SU-DHL-6 (cell line): ENCODE data around the gene IQGAP3.
A peak's percentile ranks its signal among the peaks of the same experiment; 100 is the strongest.

Experiments used
- H2AFZ ChIP-seq: fragments of 200-600 bp; sonication (generic); 2 replicates; pipeline ENCODE4 v1.6.1; 2014; ENCODE audit warnings: low read depth, mild to moderate bottlenecking, moderate library complexity, mixed read lengths, antibody characterized with exemption, low read length; ENCODE audit not compliant: severe bottlenecking
- H3F3A ChIP-seq: fragments of 200-600 bp; shearing (Covaris generic); 2 replicates; pipeline ENCODE4 v1.6.0; 2016; ENCODE audit warnings: antibody characterized with exemption, mild to moderate bottlenecking; ENCODE audit not compliant: insufficient read depth
- H3K27ac ChIP-seq: fragments of 200-600 bp; sonication (generic); 2 replicates; pipeline ENCODE4 v1.5.1; 2016; ENCODE audit warnings: low read depth, mild to moderate bottlenecking, low read length, moderate library complexity, mixed read lengths
- H3K27me3 ChIP-seq: fragments of 200-600 bp; sonication (generic), shearing (Covaris generic); 2 replicates; pipeline ENCODE4 v1.6.0; 2014; ENCODE audit warnings: mild to moderate bottlenecking, low read length
- H3K36me3 ChIP-seq: fragments of 200-600 bp; sonication (generic); 2 replicates; pipeline ENCODE4 v1.6.1; 2014; ENCODE audit warnings: mild to moderate bottlenecking, low read length, mixed read lengths
- H3K4me2 ChIP-seq: fragments of 300-600, 200-600 bp; shearing (Covaris generic), sonication (generic); 2 replicates; pipeline ENCODE4 v1.6.0; 2014; ENCODE audit warnings: low read length, low read depth, mild to moderate bottlenecking; ENCODE audit not compliant: poor library complexity, severe bottlenecking
- H3K4me3 ChIP-seq: fragments of 200-600 bp; sonication (generic); 2 replicates; pipeline ENCODE4 v1.5.1; 2014; ENCODE audit warnings: antibody characterized with exemption, low read length, mild to moderate bottlenecking, mixed read lengths; ENCODE audit not compliant: insufficient read depth, poor library complexity, severe bottlenecking
- H3K79me2 ChIP-seq: fragments of 200-600 bp; sonication (generic); 2 replicates; pipeline ENCODE4 v1.6.1; 2014; ENCODE audit warnings: mild to moderate bottlenecking, low read length, moderate library complexity; ENCODE audit not compliant: insufficient read depth
- H3K9ac ChIP-seq: fragments of 200-600 bp; sonication (generic); 2 replicates; pipeline ENCODE4 v1.7.0; 2014; ENCODE audit warnings: mild to moderate bottlenecking, low read length
- H3K9me2 ChIP-seq: fragments of 200-600 bp; sonication (generic); replicated peaks from 2 replicates; pipeline ENCODE4 v1.6.1; 2014; ENCODE audit warnings: low read length; ENCODE audit not compliant: insufficient read depth
- H3K9me3 ChIP-seq: fragments of 200-600 bp; sonication (generic); 2 replicates; pipeline ENCODE4 v1.6.1; 2014; ENCODE audit warnings: low read length, mixed read lengths; ENCODE audit not compliant: insufficient read depth
- H4K20me1 ChIP-seq: fragments of 200-600 bp; sonication (generic); 2 replicates; pipeline ENCODE4 v1.6.1; 2014; ENCODE audit warnings: low read depth, mild to moderate bottlenecking, antibody characterized with exemption, low read length, moderate library complexity, mixed read lengths
- EZH2phosphoT487 ChIP-seq: fragments of 200-600 bp; sonication (generic), shearing (Covaris generic); conservative IDR thresholded peaks from 2 replicates; pipeline ENCODE4 v1.6.1; 2018; ENCODE audit warnings: mild to moderate bottlenecking, antibody characterized with exemption, low read length, moderate library complexity, mixed read lengths
- TF ChIP-seq, protein P1 (sequence below): fragments of 200-600 bp; sonication (generic); IDR thresholded peaks from one replicate; pipeline ENCODE4 v1.5.1; 2017; ENCODE audit warnings: antibody characterized with exemption, mild to moderate bottlenecking, low read length, moderate library complexity; ENCODE audit not compliant: insufficient read depth, poor library complexity, severe bottlenecking

IQGAP3 gene

DNA sequence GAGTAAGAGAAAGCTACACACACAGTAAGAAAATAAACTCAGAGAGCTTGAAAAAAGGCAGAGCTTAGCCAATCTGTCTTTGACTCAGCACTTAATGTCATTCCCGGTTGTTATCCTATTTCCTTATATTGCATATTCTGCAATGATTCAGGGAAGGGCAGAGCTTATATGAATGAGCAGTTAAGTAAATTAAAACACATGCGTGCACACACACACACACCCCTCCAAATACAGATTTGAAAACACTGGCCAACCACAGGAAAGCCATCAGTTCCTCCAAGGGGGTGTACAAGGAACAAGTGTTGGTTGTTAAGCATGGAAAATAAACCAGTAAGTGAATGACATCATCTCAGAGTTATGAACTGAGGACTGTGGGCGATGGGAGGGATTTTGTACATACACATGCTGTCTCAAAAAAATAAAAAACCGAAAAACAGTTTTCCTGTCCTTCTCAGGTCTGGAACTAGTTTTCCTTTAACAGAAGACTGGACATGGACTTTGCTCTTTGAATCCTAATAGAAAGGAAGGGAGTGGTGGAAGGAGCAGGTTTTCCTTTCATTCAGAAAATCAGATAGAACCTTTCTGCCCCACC, 1.0 kb downstream of the IQGAP3 start:
- Histone ChIP-seq H3K79me2 (no peaks in the 10 kb centered on the region), H3K9ac (peak overlapping the region; percentile 67), H3F3A (no peaks in the 10 kb centered on the region), H4K20me1 (no peaks in the 10 kb centered on the region), H3K9me2 (no peaks in the 10 kb centered on the region), H3K27me3 (no peaks in the 10 kb centered on the region), H3K4me3 (peak overlapping the region; percentile 55), H3K27ac (no peak overlapping the region), H3K9me3 (no peaks in the 10 kb centered on the region), H3K4me2 (peak overlapping the region; percentile 70), H2AFZ (peak overlapping the region; percentile 81), H3K36me3 (no peaks in the 10 kb centered on the region)
- TF ChIP-seq, protein P1, sequence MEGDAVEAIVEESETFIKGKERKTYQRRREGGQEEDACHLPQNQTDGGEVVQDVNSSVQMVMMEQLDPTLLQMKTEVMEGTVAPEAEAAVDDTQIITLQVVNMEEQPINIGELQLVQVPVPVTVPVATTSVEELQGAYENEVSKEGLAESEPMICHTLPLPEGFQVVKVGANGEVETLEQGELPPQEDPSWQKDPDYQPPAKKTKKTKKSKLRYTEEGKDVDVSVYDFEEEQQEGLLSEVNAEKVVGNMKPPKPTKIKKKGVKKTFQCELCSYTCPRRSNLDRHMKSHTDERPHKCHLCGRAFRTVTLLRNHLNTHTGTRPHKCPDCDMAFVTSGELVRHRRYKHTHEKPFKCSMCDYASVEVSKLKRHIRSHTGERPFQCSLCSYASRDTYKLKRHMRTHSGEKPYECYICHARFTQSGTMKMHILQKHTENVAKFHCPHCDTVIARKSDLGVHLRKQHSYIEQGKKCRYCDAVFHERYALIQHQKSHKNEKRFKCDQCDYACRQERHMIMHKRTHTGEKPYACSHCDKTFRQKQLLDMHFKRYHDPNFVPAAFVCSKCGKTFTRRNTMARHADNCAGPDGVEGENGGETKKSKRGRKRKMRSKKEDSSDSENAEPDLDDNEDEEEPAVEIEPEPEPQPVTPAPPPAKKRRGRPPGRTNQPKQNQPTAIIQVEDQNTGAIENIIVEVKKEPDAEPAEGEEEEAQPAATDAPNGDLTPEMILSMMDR = no peak
- TF ChIP-seq EZH2phosphoT487 = no peak

DNA sequence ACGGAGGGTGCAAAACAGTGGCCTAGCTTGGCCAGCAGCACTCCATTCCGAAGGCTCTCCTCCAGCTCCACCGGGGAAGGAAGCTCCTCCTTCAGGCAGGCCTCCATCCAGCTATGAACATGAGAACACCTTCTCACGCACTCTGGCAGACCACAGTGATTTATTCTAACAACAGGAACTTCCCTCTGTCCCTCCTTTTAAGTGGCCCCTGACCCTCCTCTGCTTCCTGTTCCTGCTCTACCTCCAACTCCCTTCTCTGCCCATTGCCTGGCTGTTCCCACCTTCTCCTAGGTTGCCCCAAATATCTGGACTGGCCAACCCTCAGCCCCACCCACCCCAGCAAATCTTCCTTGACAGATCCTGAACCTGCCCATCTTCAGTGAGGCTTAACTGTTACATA, 5.9 kb downstream of the IQGAP3 start:
- Histone ChIP-seq H3K27me3 (no peaks in the 10 kb centered on the region), H3K36me3 (no peaks in the 10 kb centered on the region), H4K20me1 (no peaks in the 10 kb centered on the region), H3K27ac (no peak overlapping the region), H3K9me3 (no peaks in the 10 kb centered on the region), H3K79me2 (no peaks in the 10 kb centered on the region), H3K4me2 (no peak overlapping the region), H3K9me2 (no peaks in the 10 kb centered on the region), H3F3A (no peaks in the 10 kb centered on the region), H3K4me3 (no peak overlapping the region), H2AFZ (no peak overlapping the region), H3K9ac (no peak overlapping the region)
- TF ChIP-seq, protein P1 = no peak
- no peak for TF ChIP-seq EZH2phosphoT487

DNA sequence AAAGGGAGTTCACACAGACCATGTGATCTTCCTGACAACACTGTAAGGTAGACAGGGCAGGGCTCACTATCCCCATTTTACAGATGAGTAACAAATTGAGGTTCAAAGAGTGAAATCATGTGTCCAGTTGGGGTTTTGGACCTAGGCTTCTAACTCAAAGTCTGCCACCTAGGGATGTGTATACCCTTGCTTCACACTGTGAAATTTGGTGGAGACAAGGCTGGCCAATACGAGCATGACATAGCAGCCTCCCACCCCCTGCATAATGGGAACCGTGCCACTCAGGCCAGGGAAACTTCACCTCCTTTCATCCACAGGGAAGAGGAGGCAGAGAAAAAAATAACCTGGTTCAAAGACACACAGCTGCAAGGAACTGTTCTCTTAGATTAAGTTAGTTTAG, 6.8 kb downstream of the IQGAP3 start:
- Histone ChIP-seq H3K4me2 (no peak overlapping the region), H3F3A (no peaks in the 10 kb centered on the region), H3K36me3 (no peaks in the 10 kb centered on the region), H3K27ac (no peak overlapping the region), H3K4me3 (no peak overlapping the region), H3K27me3 (no peaks in the 10 kb centered on the region), H3K79me2 (no peaks in the 10 kb centered on the region), H3K9me2 (no peaks in the 10 kb centered on the region), H4K20me1 (no peaks in the 10 kb centered on the region), H3K9me3 (no peaks in the 10 kb centered on the region), H3K9ac (no peak overlapping the region), H2AFZ (no peak overlapping the region)
- TF ChIP-seq, protein P1 = no peak
- TF ChIP-seq EZH2phosphoT487 = no peak
